ENCODE measurements around the gene SLC52A3.

GRCh38 chr20:755941-756340, 12.4 kb downstream of the SLC52A3 start:
- TF ChIP-seq SIN3A (IDR thresholded peaks at IDR 0.05; ENCODE audit: borderline replicate concordance, insufficient read depth, low read length) (no peak), POLR2AphosphoS5 (IDR thresholded peaks at IDR 0.05; ENCODE audit: low read depth, low read length) (no peak), TAF1 (IDR thresholded peaks at IDR 0.05; ENCODE audit: borderline replicate concordance, insufficient read depth, low read length) (no peak), FOXP2 (optimal IDR thresholded peaks at IDR 0.05; ENCODE audit: borderline replicate concordance, extremely low read depth, extremely low read length, insufficient read depth) (no peak)
- TF ChIP-seq, protein P1, sequence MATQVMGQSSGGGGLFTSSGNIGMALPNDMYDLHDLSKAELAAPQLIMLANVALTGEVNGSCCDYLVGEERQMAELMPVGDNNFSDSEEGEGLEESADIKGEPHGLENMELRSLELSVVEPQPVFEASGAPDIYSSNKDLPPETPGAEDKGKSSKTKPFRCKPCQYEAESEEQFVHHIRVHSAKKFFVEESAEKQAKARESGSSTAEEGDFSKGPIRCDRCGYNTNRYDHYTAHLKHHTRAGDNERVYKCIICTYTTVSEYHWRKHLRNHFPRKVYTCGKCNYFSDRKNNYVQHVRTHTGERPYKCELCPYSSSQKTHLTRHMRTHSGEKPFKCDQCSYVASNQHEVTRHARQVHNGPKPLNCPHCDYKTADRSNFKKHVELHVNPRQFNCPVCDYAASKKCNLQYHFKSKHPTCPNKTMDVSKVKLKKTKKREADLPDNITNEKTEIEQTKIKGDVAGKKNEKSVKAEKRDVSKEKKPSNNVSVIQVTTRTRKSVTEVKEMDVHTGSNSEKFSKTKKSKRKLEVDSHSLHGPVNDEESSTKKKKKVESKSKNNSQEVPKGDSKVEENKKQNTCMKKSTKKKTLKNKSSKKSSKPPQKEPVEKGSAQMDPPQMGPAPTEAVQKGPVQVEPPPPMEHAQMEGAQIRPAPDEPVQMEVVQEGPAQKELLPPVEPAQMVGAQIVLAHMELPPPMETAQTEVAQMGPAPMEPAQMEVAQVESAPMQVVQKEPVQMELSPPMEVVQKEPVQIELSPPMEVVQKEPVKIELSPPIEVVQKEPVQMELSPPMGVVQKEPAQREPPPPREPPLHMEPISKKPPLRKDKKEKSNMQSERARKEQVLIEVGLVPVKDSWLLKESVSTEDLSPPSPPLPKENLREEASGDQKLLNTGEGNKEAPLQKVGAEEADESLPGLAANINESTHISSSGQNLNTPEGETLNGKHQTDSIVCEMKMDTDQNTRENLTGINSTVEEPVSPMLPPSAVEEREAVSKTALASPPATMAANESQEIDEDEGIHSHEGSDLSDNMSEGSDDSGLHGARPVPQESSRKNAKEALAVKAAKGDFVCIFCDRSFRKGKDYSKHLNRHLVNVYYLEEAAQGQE (IDR thresholded peaks at IDR 0.05; ENCODE audit: insufficient read depth in 1 of 2, low read depth in 2 of 2, low read length in 2 of 2) = no peak
